Loucy (cell line): ENCODE results near the gene DOCK9.

Experiments used
- H2AFZ ChIP-seq: fragments of 200-600 bp; sonication (generic); 2 replicates; pipeline ENCODE4 v1.6.0; 2016; ENCODE audit warnings: antibody characterized with exemption, mild to moderate bottlenecking, low read length, moderate library complexity
- H3F3A ChIP-seq: fragments of 200-600 bp; 2 replicates; pipeline ENCODE4 v1.6.0; 2016; ENCODE audit warnings: antibody characterized with exemption, low read depth, mild to moderate bottlenecking
- H3K27me3 ChIP-seq: fragments of 200-600 bp; sonication (generic); 2 replicates; pipeline ENCODE4 v1.6.1; 2014; ENCODE audit warnings: low read length, mild to moderate bottlenecking; ENCODE audit not compliant: insufficient read depth, poor library complexity, severe bottlenecking
- H3K36me3 ChIP-seq: fragments of 200-600 bp; sonication (generic); 2 replicates; pipeline ENCODE4 v1.6.1; 2016; ENCODE audit warnings: low read length; ENCODE audit not compliant: insufficient read depth
- H3K4me1 ChIP-seq: fragments of 200-600 bp; sonication (generic); 2 replicates; pipeline ENCODE4 v1.5.1; 2014; ENCODE audit warnings: low read length, mild to moderate bottlenecking; ENCODE audit not compliant: insufficient read depth, poor library complexity, severe bottlenecking
- H3K4me2 ChIP-seq: fragments of 200-600 bp; sonication (generic); 2 replicates; pipeline ENCODE4 v1.6.0; 2014; ENCODE audit warnings: antibody characterized with exemption, low read length, low read depth, mild to moderate bottlenecking; ENCODE audit not compliant: poor library complexity, severe bottlenecking
- H3K4me3 ChIP-seq: fragments of 200-600 bp; sonication (generic); 2 replicates; pipeline ENCODE4 v1.5.1; 2014; ENCODE audit warnings: low read length, mild to moderate bottlenecking, mixed read lengths; ENCODE audit not compliant: poor library complexity, severe bottlenecking
- H3K79me2 ChIP-seq: fragments of 200-600 bp; sonication (generic); 2 replicates; pipeline ENCODE4 v1.6.1; 2014; ENCODE audit warnings: low read length; ENCODE audit not compliant: insufficient read depth
- H3K9ac ChIP-seq: fragments of 200-600 bp; sonication (generic); 2 replicates; pipeline ENCODE4 v1.6.0; 2014; ENCODE audit warnings: mild to moderate bottlenecking, low read depth, low read length, moderate library complexity; ENCODE audit not compliant: poor library complexity, severe bottlenecking
- H3K9me2 ChIP-seq: fragments of 200-600 bp; sonication (generic); replicated peaks from 2 replicates; pipeline ENCODE4 v1.6.1; 2016; ENCODE audit warnings: low read depth, low read length, mixed read lengths
- H3K9me3 ChIP-seq: fragments of 200-600 bp; sonication (generic); 2 replicates; pipeline ENCODE4 v1.6.1; 2014; ENCODE audit warnings: mild to moderate bottlenecking, antibody characterized with exemption, low read length, low read depth; ENCODE audit not compliant: insufficient read depth
- H4K20me1 ChIP-seq: fragments of 200-600 bp; sonication (generic); 2 replicates; pipeline ENCODE4 v1.6.0; 2014; ENCODE audit warnings: antibody characterized with exemption, low read length, mild to moderate bottlenecking; ENCODE audit not compliant: insufficient read depth, poor library complexity, severe bottlenecking
- EZH2phosphoT487 ChIP-seq: fragments of 200-600 bp; IDR thresholded peaks from 2 replicates; pipeline ENCODE4 v1.6.1; 2018; ENCODE audit warnings: antibody characterized with exemption, mild to moderate bottlenecking, moderate library complexity, borderline replicate concordance
- TF ChIP-seq, protein P1 (sequence below): fragments of 200-600 bp; sonication (generic); conservative IDR thresholded peaks from 2 replicates; pipeline ENCODE4 v1.5.1; 2014; ENCODE audit warnings: mild to moderate bottlenecking, antibody characterized with exemption, low read length

Gene DOCK9

DNA sequence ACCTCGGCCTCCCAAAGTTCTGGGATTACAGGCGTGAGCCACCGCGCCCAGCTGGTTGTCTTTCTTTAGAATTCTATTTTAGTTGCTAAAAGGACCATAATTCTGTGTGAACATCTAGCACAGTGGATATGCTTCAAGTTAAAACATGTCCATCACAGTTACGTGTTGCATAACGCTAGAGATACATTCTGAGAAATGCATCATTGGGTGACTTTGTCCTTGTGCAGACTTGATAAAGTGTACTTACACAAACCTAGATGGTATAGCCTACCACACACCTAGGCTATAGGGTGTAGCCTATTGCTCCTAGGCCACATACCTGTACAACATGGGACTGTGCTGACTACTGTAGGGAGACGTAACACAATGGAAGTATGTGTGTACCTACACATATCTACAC lies 35.4 kb downstream of the DOCK9 start:
- Histone ChIP-seq H3K9ac (no peak overlapping the region), H4K20me1 (no peaks in the 10 kb centered on the region), H3K9me3 (no peaks in the 10 kb centered on the region), H3K36me3 (no peaks in the 10 kb centered on the region), H3K4me1 (no peaks in the 10 kb centered on the region), H3K4me3 (no peak overlapping the region), H3K9me2 (no peaks in the 10 kb centered on the region), H3K79me2 (no peaks in the 10 kb centered on the region), H3K27me3 (no peaks in the 10 kb centered on the region), H2AFZ (no peak overlapping the region), H3F3A (no peaks in the 10 kb centered on the region), H3K4me2 (no peak overlapping the region)
- no peak for TF ChIP-seq EZH2phosphoT487
- TF ChIP-seq, protein P1, sequence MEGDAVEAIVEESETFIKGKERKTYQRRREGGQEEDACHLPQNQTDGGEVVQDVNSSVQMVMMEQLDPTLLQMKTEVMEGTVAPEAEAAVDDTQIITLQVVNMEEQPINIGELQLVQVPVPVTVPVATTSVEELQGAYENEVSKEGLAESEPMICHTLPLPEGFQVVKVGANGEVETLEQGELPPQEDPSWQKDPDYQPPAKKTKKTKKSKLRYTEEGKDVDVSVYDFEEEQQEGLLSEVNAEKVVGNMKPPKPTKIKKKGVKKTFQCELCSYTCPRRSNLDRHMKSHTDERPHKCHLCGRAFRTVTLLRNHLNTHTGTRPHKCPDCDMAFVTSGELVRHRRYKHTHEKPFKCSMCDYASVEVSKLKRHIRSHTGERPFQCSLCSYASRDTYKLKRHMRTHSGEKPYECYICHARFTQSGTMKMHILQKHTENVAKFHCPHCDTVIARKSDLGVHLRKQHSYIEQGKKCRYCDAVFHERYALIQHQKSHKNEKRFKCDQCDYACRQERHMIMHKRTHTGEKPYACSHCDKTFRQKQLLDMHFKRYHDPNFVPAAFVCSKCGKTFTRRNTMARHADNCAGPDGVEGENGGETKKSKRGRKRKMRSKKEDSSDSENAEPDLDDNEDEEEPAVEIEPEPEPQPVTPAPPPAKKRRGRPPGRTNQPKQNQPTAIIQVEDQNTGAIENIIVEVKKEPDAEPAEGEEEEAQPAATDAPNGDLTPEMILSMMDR, result no peak

DNA sequence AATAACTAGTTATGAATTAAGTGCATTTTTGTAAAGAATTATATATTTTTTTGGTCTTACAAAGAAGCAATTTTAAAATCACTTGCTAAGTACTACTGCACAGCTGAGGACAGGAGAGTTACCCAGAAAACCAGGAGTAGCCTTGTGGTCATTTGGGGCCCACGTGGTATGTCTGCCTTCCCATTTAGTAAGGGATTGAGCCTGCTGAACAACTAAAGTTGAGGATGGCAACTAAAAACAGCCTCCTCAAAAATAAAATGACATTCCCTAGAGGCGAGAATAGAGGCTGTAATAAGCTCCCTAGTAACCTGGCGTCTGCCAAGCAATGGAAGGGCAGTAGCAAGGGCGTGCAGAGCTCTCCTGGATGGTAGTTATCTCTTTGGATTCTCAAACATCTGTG lies 36.3 kb downstream of the DOCK9 start:
- no peak overlapping the region for H3K4me3 ChIP-seq
- no peak overlapping the region for H3K9ac ChIP-seq
- H3K9me3 ChIP-seq, result no peaks in the 10 kb centered on the region
- no peaks in the 10 kb centered on the region for H3K9me2 ChIP-seq
- H4K20me1 ChIP-seq, result no peaks in the 10 kb centered on the region
- no peak overlapping the region for H3K4me2 ChIP-seq
- H3K27me3 ChIP-seq, result no peaks in the 10 kb centered on the region
- no peaks in the 10 kb centered on the region for H3K79me2 ChIP-seq
- TF ChIP-seq, protein P1, result no peak
- TF ChIP-seq EZH2phosphoT487, result no peak
- H3K36me3 ChIP-seq, result no peaks in the 10 kb centered on the region
- no peak overlapping the region for H2AFZ ChIP-seq
- no peaks in the 10 kb centered on the region for H3K4me1 ChIP-seq
- no peaks in the 10 kb centered on the region for H3F3A ChIP-seq

DNA sequence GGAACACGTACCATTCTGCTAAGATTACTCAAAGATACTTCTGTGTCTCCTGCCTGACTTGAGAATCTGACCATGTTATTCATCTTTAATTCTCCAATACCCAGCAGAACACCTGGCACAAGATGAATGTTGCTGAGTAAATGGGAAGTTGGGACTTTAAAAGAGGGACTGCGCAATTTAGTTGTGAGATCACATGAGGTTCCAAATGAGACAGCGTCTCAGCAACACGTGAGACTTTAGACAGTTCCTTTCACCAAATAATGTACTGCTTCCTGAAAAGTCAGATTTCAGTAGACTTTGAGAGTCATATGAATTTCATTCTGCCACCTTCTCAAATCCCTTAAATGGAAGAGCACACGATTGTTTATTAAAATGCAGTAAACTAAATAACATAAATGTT lies 36.7 kb downstream of the DOCK9 start:
- no peaks in the 10 kb centered on the region for H4K20me1 ChIP-seq
- H3K36me3 ChIP-seq, result no peaks in the 10 kb centered on the region
- H3K4me1 ChIP-seq, result no peaks in the 10 kb centered on the region
- H2AFZ ChIP-seq, result no peak overlapping the region
- H3K79me2 ChIP-seq, result no peaks in the 10 kb centered on the region
- H3K27me3 ChIP-seq, result no peaks in the 10 kb centered on the region
- no peaks in the 10 kb centered on the region for H3F3A ChIP-seq
- TF ChIP-seq, protein P1, result no peak
- no peak for TF ChIP-seq EZH2phosphoT487
- no peak overlapping the region for H3K4me2 ChIP-seq
- no peaks in the 10 kb centered on the region for H3K9me3 ChIP-seq
- no peak overlapping the region for H3K9ac ChIP-seq
- H3K9me2 ChIP-seq, result no peaks in the 10 kb centered on the region
- H3K4me3 ChIP-seq, result no peak overlapping the region
